Hematopoietic multipotent progenitor cell treated with erythropoietin and hydrocortisone succinate and interleukin-3 and kit ligand, for 15 days (in vitro differentiated cells): Measurements from ENCODE around the gene ARID3A.
A peak's percentile ranks its signal among the peaks of the same experiment; 100 is the strongest.
"Not testable (repeated sequence)": the region's sequence is repeated elsewhere in the genome, so short reads cannot be mapped to it uniquely, and the experiment has no call there.

Experiments used
- DNase-seq: peaks from one replicate; pipeline ENCODE4 v3.0.0-alpha.2; 2015; ENCODE audit warnings: low spot score

The ARID3A gene

GRCh38 chr19:947707-948539 lies 22.1 kb downstream of the ARID3A start:
- DNase-seq = no peak

- DNase-seq = no peak
Measured at GRCh38 chr19:948842-949496, 23.1 kb downstream of the ARID3A start.

GRCh38 chr19:950352-951066 lies 24.7 kb downstream of the ARID3A start:
- DNase-seq = no peak

DNA sequence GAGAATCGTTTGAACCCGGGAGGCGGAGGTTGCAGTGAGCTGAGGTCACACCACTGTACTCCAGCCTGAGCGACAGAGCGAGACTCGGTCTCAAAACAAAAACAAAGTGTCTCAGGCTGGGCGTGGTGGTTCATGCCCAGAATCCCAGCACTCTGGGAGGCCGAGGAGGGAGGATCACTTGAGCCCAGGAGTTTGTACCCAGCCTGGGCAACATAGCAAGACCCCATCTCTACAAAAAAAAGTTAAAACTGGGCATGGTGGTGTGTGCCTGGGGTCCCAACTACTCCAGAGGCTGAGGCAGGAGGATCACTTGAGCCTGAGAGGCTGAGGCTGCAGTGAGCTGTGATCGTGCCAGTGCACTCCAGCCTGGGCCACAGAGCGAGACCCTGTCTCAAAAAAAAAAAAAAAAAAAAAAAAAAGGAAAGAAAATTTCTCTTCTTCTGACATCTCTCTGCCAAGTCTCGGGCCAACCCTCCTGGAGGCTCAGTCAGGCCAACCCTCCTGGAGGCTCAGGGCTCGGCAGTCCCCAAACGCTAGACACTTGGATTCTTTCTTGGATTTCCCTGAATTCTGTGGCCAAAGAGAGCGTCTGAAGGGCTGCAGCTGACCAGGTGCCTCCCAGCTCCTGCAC lies 26.3 kb downstream of the ARID3A start:
- no peak for DNase-seq

- DNase-seq = no peak
Measured at GRCh38 chr19:952680-953444, 27.0 kb downstream of the ARID3A start.

DNA sequence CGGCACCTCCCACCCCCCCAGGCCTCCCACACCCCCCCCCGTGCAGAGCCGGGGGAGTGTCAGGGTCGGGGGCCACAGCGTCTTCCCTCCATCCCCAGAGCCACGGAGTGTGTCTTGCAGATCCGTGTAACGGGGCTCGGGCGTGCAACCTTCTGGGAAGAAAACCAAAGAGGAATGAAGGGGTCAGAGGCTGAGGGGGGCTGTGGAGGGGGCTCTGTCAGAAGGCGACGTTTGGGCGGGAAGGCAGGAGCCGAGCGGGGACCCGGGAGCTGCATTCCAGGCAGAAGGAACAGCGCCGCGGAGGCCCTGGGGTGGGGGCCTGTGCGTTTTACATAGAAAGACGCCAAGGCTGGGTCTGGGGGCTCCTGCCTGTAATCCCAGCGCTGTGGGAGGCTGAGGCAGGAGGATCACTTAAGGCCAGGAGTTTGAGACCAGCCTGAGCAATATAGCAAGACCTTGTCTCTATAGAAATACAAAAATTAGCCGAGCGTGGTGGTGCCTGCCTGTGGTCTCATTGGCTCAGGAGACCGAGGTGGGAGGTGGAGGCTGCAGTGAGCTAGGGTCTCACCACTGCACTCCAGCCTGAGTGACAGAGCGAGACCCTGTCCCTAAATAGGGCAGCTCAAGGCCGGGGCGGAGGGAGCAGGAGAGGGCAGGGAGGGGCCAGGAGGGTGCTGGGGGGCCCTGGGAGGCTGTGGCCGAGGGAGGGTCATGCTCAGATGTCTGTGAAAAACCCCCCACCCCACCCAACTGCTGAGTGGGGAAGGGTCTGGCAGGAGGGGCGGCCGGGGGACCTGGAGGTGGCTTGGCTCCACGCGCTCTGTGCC lies 27.8 kb downstream of the ARID3A start:
- no peak for DNase-seq

DNA sequence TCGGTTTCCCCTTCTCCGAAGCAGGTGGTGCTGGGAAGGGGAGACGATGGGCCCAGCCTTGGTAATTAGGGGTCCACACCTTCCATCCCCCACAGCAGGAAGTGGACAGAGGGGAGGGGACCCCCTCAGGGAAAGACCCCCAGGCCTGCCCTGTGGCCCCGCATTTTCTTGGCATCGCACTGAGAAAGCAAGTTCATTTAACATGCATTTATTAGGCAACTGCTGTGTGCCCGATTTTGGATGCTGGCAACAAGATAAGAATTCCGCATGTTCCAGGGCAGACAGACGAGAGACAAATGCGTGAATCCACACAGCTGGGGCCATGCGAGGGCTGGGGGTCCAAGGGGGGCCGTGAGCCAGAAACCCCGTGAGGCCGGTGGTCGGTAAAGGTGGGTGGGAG lies 28.4 kb downstream of the ARID3A start:
- DNase-seq = no peak

- no peak for DNase-seq
Measured at GRCh38 chr19:954672-955494, 29.0 kb downstream of the ARID3A start.

GRCh38 chr19:955803-956765 lies 30.2 kb downstream of the ARID3A start:
- DNase-seq = no peak

- no peak for DNase-seq
Measured at GRCh38 chr19:956766-957440, 31.1 kb downstream of the ARID3A start.

DNA sequence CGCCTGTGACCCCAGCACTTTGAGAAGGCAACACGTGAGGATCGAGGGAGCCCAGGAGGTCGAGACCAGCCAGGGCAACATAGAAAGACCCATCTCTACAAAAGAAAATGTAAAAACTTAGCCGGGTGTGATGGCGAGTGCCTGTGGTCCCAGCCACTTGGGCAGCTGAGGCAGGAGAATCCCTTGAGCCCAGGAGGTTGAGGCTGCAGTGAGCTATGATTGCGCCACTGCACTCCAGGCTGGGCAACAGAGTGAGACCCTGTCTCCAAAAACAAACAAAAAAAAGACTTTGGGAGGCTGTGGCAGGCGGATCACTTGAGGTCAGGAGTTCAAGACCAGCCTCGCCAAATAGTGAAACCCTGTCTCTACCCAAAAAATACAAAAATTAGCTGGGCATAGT lies 31.7 kb downstream of the ARID3A start:
- not testable (repeated sequence) for DNase-seq

DNA sequence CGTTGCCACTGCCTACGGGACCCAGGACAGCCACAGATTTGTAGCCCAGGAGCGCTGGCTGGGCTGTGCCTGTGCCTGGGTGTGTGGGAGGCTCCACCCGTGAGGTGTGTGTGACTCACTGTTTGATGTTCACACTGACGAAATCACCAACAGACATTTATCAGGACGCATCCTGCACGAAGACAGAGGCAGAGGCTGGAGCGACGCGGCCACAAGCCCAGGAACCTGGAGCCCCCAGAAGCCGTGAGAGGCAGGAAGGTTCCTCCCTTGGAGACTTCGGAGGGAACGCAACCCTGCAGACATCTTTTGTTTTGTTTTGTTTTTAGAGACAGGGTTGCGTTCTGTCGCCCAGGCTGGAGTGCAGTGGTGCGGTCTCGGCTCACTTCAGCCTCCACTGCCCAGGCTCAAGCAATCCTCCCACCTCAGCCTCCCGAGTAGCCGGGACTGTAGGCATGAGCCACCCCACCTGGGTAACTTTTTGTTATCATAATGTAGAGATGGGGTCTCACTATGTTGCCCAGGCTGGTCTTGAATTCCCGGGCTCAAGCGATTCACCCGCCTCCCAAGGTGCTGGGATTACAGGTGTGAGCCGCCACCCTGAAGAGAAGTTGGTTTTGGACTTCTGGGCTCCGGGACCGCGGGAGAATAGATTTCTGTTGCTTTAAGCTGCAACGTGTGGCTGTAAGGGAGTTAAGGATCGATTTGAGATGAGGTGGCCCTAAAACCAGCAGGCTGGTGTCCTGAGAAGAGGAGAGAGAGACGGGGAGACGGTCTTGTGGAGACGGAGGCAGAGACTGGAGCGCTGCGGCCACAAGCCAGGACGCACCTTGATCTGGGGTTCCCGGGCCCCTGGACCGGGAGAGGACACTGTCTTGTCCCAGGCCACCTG lies 33.4 kb downstream of the ARID3A start:
- DNase-seq = no peak

- no peak for DNase-seq
Measured at GRCh38 chr19:960020-960419, 34.2 kb downstream of the ARID3A start.

DNA sequence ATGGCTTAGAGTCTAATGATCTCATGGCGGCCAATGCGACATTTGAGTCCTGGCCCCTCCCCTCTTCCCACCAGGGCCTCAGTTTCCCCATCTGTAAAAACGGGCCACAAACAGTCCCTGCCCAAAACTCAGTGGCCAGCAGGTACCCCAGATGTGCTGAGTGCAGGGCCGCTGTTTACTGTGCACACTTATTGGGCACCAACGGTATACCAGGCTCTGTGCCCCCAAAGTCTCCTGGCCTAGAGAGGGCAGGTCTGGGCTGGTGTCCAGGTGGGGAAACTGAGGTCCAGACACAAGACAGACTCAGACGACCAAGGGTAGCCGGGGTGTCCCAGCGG lies 34.7 kb downstream of the ARID3A start:
- DNase-seq = no peak

- peak; percentile 85 for DNase-seq
Measured at GRCh38 chr19:961866-962620, 36.2 kb downstream of the ARID3A start.

DNA sequence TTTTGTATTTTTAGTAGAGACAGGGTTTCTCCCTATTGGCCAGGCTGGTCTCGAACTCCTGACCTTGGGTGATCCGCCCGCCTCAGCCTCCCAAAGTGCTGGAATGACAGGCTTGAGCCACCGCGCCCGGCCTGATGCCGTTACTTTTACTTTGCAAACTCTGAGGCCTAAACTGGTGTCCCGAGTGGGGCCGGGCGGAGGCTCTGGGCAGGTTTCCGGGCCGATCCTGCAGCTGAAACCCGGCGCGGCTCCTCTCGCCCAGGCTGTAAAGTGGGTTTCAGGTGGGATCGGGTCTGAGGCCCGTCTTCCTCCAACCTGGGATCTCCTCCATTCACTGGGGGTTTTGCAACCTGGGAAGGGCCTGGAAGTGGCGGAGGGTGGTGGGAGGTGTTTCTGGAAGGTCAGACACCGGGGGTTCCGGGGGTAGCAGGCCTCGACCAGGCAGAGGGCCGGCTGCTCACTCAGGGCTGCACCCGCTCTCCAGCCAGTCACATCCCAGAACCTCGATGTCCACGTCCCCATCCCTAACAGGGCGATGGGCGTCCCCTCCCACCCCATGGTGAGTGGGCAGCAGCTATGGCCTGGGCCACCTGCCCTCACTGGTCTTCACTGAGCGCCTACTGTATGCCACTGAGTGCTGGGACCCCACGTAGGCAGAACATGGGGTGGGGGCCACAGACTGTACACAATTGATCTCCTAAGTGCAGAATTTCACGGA lies 37.0 kb downstream of the ARID3A start:
- DNase-seq = no peak
